Cardiac fibroblast (primary cell): ENCODE results near the gene TRAPPC14.

Experiments
- DNase-seq, 2 donors: peaks; one replicate each; pipeline versions ENCODE4 v3.0.0 to v3.0.0-alpha.2; 2010; ENCODE audit warnings: low read depth in 2 of 2
- H3K4me3 ChIP-seq, 2 donors: replicated peaks in 1 of 2; 1 replicate in 1 of 2; 2 replicates in 1 of 2; pipeline ENCODE4 v1.5.1; 2011; ENCODE audit warnings: low read depth in 2 of 2, low read length in 2 of 2, mild to moderate bottlenecking in 2 of 2, moderate library complexity in 1 of 2
- TF ChIP-seq, protein P1 (sequence below): IDR thresholded peaks from one replicate; pipeline ENCODE4 v1.5.1; 2011; ENCODE audit warnings: low read depth, mild to moderate bottlenecking, low read length, inconsistent platforms

TRAPPC14 gene

DNA sequence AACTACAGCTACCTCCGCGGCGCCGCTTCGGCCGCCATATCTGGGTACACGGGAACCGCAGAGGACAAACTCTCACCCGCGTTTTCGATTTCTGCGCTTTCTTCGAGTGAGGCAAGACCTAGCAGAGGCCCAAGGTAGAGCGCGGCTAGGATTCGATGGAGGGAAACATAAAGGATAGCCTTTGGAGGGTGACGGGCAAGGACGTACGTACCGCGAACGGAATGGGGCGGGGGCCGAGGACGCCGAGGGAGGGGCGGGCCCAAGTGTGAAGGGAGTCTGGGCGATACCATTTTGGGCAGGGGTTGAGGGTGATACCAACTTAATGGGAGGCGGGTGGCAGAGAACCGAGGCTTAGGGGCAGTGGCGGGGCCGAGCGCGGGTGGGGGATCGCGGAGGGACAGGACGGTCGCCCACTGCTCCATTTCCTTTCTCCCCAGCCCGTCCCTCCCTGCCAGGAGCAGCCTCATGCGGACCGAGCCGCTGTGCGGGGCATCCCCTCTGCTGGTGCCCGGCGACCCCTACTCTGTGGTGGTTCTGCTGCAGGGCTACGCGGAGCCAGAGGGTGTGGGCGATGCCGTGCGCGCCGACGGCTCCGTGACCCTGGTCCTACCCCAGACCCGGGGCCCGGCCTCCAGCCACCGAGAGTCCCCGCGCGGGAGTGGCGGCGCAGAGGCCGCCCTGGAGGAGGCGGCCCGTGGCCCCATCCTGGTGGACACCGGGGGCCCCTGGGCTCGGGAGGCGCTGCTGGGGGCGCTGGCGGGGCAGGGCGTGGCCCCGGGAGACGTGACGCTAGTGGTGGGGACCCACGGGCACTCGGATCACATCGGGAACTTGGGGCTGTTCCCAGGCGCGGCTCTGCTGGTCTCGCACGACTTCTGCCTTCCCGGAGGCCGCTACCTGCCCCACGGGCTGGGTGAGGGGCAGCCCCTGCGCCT lies 31.3 kb downstream of the TRAPPC14 start, which contains the start of gene MBLAC1:
Gene MBLAC1 (plus strand): TSS at position 37 of the 935 bp plus-strand sequence. CDS start 429 bp downstream, at position 466.
- peak within 1 kb of the TSS; percentile 88 to 97 for H3K4me3 ChIP-seq
- TF ChIP-seq, protein P1, sequence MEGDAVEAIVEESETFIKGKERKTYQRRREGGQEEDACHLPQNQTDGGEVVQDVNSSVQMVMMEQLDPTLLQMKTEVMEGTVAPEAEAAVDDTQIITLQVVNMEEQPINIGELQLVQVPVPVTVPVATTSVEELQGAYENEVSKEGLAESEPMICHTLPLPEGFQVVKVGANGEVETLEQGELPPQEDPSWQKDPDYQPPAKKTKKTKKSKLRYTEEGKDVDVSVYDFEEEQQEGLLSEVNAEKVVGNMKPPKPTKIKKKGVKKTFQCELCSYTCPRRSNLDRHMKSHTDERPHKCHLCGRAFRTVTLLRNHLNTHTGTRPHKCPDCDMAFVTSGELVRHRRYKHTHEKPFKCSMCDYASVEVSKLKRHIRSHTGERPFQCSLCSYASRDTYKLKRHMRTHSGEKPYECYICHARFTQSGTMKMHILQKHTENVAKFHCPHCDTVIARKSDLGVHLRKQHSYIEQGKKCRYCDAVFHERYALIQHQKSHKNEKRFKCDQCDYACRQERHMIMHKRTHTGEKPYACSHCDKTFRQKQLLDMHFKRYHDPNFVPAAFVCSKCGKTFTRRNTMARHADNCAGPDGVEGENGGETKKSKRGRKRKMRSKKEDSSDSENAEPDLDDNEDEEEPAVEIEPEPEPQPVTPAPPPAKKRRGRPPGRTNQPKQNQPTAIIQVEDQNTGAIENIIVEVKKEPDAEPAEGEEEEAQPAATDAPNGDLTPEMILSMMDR = no peak
- peak; percentile 95 to 97 for DNase-seq

DNA sequence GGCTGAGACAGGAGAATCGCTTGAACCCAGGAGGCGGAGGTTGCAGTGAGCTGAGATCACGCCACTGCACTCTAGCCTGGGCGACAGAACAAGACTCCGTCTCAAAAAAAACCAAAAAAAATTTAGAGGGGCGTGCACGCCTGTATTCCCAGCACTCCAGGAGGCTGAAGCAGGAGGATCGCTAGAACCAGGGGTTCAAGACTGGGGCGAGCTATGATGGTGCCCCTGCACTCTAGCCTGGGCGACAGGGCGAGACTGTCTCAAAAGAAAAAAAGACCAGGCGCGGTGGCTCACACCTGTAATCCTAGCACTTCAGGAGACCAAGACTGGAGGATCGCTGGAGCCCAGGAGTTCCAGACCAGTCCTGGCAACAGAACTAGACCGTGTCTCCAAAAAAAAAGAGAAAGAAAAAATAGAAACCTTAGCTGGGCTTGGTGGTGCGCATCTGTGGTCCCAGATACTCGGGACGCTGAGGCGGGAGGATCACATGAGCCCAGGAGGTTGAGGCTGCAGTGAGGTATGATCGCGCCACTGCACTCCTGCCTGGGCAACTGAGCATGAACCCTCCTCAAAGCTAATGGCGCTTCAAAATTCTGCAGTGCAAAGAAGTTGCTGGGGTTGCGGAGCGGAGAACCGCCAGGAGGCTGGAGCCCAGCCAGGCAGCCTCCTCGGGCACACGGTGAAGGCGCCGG lies 32.1 kb downstream of the TRAPPC14 start:
- no peak for DNase-seq
- TF ChIP-seq, protein P1 = no peak
- H3K4me3 ChIP-seq = peak overlapping the region; percentile 88 to 97

DNA sequence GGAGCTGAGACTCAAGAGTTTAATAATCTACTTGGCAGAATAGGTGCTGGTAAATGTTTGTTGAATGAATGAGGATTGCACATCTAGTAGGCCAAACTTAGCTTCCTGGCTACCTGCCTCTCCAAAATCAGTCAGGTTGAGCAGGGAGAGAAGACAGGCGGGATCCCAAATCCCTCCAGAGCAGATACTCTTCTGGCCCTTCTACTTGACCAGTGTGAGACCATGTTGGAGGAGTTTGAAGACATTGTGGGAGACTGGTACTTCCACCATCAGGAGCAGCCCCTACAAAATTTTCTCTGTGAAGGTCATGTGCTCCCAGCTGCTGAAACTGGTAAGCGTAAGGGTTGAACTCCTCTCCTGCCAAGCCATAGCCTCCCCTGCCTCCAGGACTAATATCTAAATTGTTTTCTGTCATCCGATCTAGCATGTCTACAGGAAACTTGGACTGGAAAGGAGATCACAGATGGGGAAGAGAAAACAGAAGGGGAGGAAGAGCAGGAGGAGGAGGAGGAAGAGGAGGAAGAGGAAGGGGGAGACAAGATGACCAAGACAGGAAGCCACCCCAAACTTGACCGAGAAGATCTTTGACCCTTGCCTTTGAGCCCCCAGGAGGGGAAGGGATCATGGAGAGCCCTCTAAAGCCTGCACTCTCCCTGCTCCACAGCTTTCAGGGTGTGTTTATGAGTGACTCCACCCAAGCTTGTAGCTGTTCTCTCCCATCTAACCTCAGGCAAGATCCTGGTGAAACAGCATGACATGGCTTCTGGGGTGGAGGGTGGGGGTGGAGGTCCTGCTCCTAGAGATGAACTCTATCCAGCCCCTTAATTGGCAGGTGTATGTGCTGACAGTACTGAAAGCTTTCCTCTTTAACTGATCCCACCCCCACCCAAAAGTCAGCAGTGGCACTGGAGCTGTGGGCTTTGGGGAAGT lies 34.0 kb downstream of the TRAPPC14 start:
- TF ChIP-seq, protein P1 = no peak
- H3K4me3 ChIP-seq = no peak overlapping the region
- no peak for DNase-seq

DNA sequence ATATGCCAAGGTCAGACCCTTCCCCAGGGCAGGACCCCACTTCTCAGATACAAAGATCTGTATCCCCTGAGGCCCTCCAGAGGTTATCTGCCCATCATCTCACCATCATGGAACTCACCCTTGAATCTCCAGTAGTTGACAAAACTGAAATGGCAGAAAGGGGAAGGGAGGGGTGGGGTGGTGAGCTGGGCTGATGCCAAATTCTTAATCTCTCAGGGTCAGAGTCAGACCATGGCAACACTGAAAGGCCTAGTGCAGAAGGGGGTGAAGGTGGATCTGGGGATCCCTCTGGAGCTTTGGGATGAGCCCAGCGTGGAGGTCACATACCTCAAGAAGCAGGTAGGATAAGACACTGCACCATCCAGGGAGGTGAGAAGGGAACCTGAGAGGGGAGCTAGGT lies 36.0 kb downstream of the TRAPPC14 start:
- TF ChIP-seq, protein P1 = no peak
- DNase-seq = no peak
- no peak overlapping the region for H3K4me3 ChIP-seq

DNA sequence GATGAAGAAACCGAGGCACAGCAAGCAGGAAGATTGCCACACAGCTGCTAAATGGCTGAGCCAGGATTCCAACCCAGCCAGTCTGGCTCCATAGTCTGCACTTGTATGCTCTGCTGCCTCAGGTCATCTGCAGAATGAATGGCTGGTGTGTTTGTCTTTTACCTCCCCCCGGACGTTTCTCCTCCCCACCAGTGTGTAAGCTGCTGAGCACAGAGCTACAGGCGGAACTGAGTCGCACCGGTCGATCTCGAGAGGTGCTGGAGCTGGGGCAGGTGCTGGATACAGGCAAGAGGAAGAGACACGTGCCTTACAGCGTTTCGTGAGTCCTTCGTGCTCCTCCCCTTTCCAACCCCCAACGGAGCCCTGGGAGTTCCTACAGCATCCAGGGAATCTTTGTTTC lies 36.5 kb downstream of the TRAPPC14 start:
- H3K4me3 ChIP-seq = no peak overlapping the region
- TF ChIP-seq, protein P1 = no peak
- no peak for DNase-seq

DNA sequence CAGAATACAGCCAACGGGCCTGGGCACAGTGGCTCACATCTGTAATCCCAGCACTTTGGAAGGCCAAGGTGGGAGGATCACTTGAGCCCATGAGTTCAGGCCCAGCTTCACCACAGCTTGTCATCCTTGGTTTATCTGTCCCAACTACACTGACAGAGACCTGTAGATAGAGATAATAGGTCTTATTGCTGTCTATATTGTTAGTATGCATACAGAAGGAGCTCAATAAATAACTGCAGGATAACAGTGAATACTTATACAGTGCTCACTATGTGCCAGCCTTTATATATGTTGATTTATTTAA lies 37.8 kb downstream of the TRAPPC14 start:
- DNase-seq = no peak
- TF ChIP-seq, protein P1 = no peak
- peak overlapping the region; percentile 85 for H3K4me3 ChIP-seq
